HepG2 (cell line): ENCODE measurements around the gene OPN1SW. TPM values are rescaled to one million over a fixed set of nuclear protein-coding genes. Genes with fewer than 3 reads are reported as not detected.
A peak's percentile ranks its signal among the peaks of the same experiment; 100 is the strongest.

Experiments
- ATAC-seq: fragments of 200-7000 bp; cut with Tn5 transposase; 3 replicates; pipeline ENCODE4 v1.9.1; 2020; ENCODE audit warnings: mild to moderate bottlenecking, moderate library complexity
- BruUV-seq: library from RNA; stranded (reverse); fragments of 400-500 nt; replicated peaks from 2 replicates; lab custom pipeline; 2021; lab: Mats Ljungman, UMichigan
- CTCF ChIA-PET: fragments of 300-600 bp; formaldehyde crosslinking; extraction: SDS; loops from one replicate; lab custom pipeline; 2021; ENCODE audit warnings: low total read pairs, inconsistent platforms, low intra/inter-chr PET ratio; lab: Yijun Ruan, JAX
- POLR2A ChIA-PET: fragments of 350-600 bp; sonication (Branson Sonifier 250); formaldehyde crosslinking; loops from one replicate; lab custom pipeline; 2020; ENCODE audit warnings: antibody characterized with exemption, inconsistent platforms; lab: Yijun Ruan, JAX
- DNase-seq: peaks from one replicate; pipeline ENCODE4 v3.0.0-alpha.2; 2015; ENCODE audit warnings: low spot score
- FAIRE-seq: peaks from 3 replicates; lab custom pipeline; 2011; peaks lifted over from hg19 to GRCh38; lab: Jason Lieb, UNC
- H2AFZ ChIP-seq: one replicate; pipeline ENCODE4 v1.6.1; 2011; ENCODE audit warnings: low read length, inconsistent platforms
- H3K27ac ChIP-seq: fragments of 300-600 bp; 3 replicates; pipeline ENCODE4 v1.8.0; 2011; ENCODE audit warnings: mixed run types, mild to moderate bottlenecking, mixed read lengths, low read length, inconsistent platforms; ENCODE audit not compliant: insufficient read depth; ENCODE audit errors: extremely low read length
- H3K27me3 ChIP-seq, 2 experiments: fragments of 200-600 bp in 1 of 2; 2 replicates in 1 of 2; 3 replicates in 1 of 2; pipeline versions ENCODE4 v1.6.0 to v1.8.0; 2011; ENCODE audit warnings: low read length in 2 of 2, mild to moderate bottlenecking in 2 of 2, moderate library complexity in 2 of 2, inconsistent platforms in 1 of 2; ENCODE audit not compliant: insufficient read depth in 2 of 2, control insufficient read depth in 1 of 2
- H3K36me3 ChIP-seq, 2 experiments: fragments of 200-600 bp in 1 of 2; replicated peaks in 1 of 2; 2 replicates in 1 of 2; 3 replicates in 1 of 2; pipeline versions ENCODE4 v1.5.1 to v1.8.0; 2011; ENCODE audit warnings: low read length in 2 of 2, inconsistent platforms in 1 of 2; ENCODE audit not compliant: insufficient read depth in 2 of 2, control insufficient read depth in 1 of 2
- H3K4me1 ChIP-seq: 2 replicates; pipeline ENCODE4 v1.5.1; 2012; ENCODE audit warnings: low read length, inconsistent platforms; ENCODE audit not compliant: insufficient read depth
- H3K4me2 ChIP-seq: 2 replicates; pipeline ENCODE4 v1.6.0; 2011; ENCODE audit warnings: low read depth, low read length, inconsistent platforms
- H3K4me3 ChIP-seq, 3 experiments: fragments of 200-600 bp in 1 of 3; sonication (generic), shearing (Covaris generic) in 1 of 3; replicated peaks in 1 of 3; 2 replicates each; pipeline ENCODE4 v1.5.1; 2011 to 2016; ENCODE audit warnings: low read length in 3 of 3, inconsistent platforms in 2 of 3, low read depth in 2 of 3, mild to moderate bottlenecking in 2 of 3, control low read depth in 1 of 3, mixed read lengths in 1 of 3; ENCODE audit not compliant: insufficient read depth in 1 of 3
- H3K79me2 ChIP-seq: one replicate; pipeline ENCODE4 v1.6.1; 2011; ENCODE audit warnings: low read length, inconsistent platforms; ENCODE audit not compliant: insufficient read depth
- H3K9ac ChIP-seq: 2 replicates; pipeline ENCODE4 v1.6.0; 2011; ENCODE audit warnings: mild to moderate bottlenecking, low read depth, low read length, inconsistent platforms; ENCODE audit not compliant: insufficient read depth
- H3K9me3 ChIP-seq: 2 replicates; pipeline ENCODE4 v1.5.1; 2012; ENCODE audit warnings: mild to moderate bottlenecking, low read length
- H4K20me1 ChIP-seq: 2 replicates; pipeline ENCODE4 v1.6.0; 2011; ENCODE audit warnings: inconsistent platforms, mild to moderate bottlenecking, low read length, moderate library complexity; ENCODE audit not compliant: insufficient read depth
- AGO2 ChIP-seq: fragments of 200-400 bp; formaldehyde crosslinking; optimal IDR thresholded peaks from 2 replicates; pipeline ENCODE3; 2017; ENCODE audit warnings: mild to moderate bottlenecking, low read depth, low read length, moderate library complexity
- ARNT2 ChIP-seq: sonication (generic); formaldehyde crosslinking; IDR thresholded peaks from 2 replicates; pipeline ENCODE4 v1.8.0; 2022; ENCODE audit warnings: mild to moderate bottlenecking, low read depth, missing genetic modification reagents, moderate library complexity
- MAFK ChIP-seq, 2 experiments: IDR thresholded peaks in 1 of 2; conservative IDR thresholded peaks in 1 of 2; 2 replicates each; pipeline ENCODE4 v1.6.1; 2011; ENCODE audit warnings: improper control_type of control experiment in 2 of 2, low read length in 2 of 2
- POLR2G ChIP-seq: fragments of 200-400 bp; formaldehyde crosslinking; IDR thresholded peaks from 2 replicates; pipeline ENCODE4 v1.6.1; 2018; ENCODE audit warnings: mild to moderate bottlenecking, low read depth, low read length, moderate library complexity
- RBM22 ChIP-seq: fragments of 200-400 bp; formaldehyde crosslinking; optimal IDR thresholded peaks from 2 replicates; pipeline ENCODE3; 2017; ENCODE audit warnings: mild to moderate bottlenecking, low read length, moderate library complexity
- RNF2 ChIP-seq: fragments of 450-650 bp; conservative IDR thresholded peaks from 2 replicates; pipeline ENCODE4 v1.6.1; 2016; ENCODE audit warnings: low read depth
- RXRB ChIP-seq: IDR thresholded peaks from 2 replicates; pipeline ENCODE4 v1.6.1; 2016; ENCODE audit warnings: borderline replicate concordance, missing genetic modification reagents, missing compliant biosample characterization
- SRSF9 ChIP-seq: fragments of 200-400 bp; formaldehyde crosslinking; IDR thresholded peaks from 2 replicates; pipeline ENCODE4 v1.6.1; 2018; ENCODE audit warnings: borderline replicate concordance, mild to moderate bottlenecking, low read depth, low read length; ENCODE audit not compliant: insufficient read depth, poor library complexity, severe bottlenecking
- ZNF546 ChIP-seq: sonication (generic); formaldehyde crosslinking; conservative IDR thresholded peaks from 2 replicates; pipeline ENCODE4 v1.8.1; 2023; ENCODE audit warnings: mild to moderate bottlenecking, missing genetic modification reagents
- ZNF782 ChIP-seq: sonication (generic); formaldehyde crosslinking; IDR thresholded peaks from 2 replicates; pipeline ENCODE4 v1.4.0; 2020; ENCODE audit warnings: missing genetic modification reagents, mild to moderate bottlenecking, borderline replicate concordance
- WGBS: methylation state at CpG from one replicate; pipeline ENCODE4 v1.1.6; 2017; ENCODE audit warnings: low lambda C conversion rate; 5-methylcytosine and 5-hydroxymethylcytosine counted together
- in situ Hi-C: cut with HindIII; loops from 2 replicates; pipeline ENCODE4 v1.10.0; 2017; ENCODE audit warnings: low pct_unique_long_range_greater_than_20kb; ENCODE audit not compliant: extremely low pct_ligation_motif_present
- intact Hi-C: fragments of 100-400 bp; cut with micrococcal nuclease; formaldehyde crosslinking; loops from one replicate; pipeline ENCODE4 v1.10.0; 2022; ENCODE audit not compliant: unreplicated experiment
- polyA plus RNA-seq, 8 experiments: library from polyadenylated mRNA; depleted of rRNA in 3 of 8; stranded (reverse) in 7 of 8; unstranded in 1 of 8; fragments of >200 nt; fragmentation: Illumina TruSeq in 4 of 8; extraction: Trizol in 4 of 8; gene quantifications; 2 replicates each; pipeline versions ENCODE4 v1.2.1 to v1.2.3, GENCODE V29; 2011 to 2016; ENCODE audit warnings: low read depth in 4 of 8, missing spikeins in 1 of 8, mixed read lengths in 1 of 8; ENCODE audit not compliant: insufficient read depth in 1 of 8
- total RNA-seq, 5 experiments: library from RNA; depleted of rRNA; stranded (reverse); fragments of >200 nt; fragmentation: Illumina TruSeq; extraction: Trizol; gene quantifications; 2 replicates each; pipeline ENCODE4 v1.2.3, GENCODE V29; 2016; ENCODE audit warnings: low read depth in 1 of 5
- TF ChIP-seq, protein P1 (sequence below): IDR thresholded peaks from 2 replicates; pipeline ENCODE4 v1.6.1; 2016

The OPN1SW gene
- total and polyA plus RNA-seq, 2 of the 13 experiments (the other 11 are each of a cell fraction or from before 2014, with no cell fraction given) = not detected

DNA sequence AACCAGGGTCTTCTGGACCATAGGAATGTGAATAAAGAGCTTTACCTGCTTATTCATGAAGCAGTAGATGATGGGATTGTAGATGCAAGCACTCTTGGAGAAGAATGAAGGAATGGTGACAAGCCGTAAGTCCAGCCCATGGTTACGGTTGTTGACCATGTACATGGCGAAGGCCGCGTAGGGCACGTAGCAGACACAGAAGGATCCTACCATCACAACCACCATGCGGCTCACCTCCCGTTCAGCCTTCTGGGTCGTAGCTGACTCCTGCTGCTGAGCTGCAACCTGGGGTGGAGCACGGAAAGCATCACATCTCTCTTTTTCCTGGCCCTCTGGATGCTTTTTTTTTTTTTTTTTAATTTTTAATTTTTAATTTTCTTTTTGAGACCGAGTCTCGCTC, 2.0 kb downstream of the OPN1SW start:
- H3K4me1 ChIP-seq = peaks cover 35% of the 10 kb centered on the region
- no peaks in the 10 kb centered on the region for H3K9me3 ChIP-seq
- H3K9ac ChIP-seq = no peak overlapping the region
- H3K4me3 ChIP-seq = no peak overlapping the region
- H3K27ac ChIP-seq = no peak overlapping the region
- no peaks in the 10 kb centered on the region for H4K20me1 ChIP-seq
- DNase-seq = no peak
- CTCF ChIA-PET = no interaction called here
- intact Hi-C loops = no loop called here
- in situ Hi-C loops = no loop called here
- no peak for ATAC-seq
- TF ChIP-seq RNF2 (no peak), ARNT2 (no peak), RXRB (no peak), ZNF782 (CRISPR knock-in tag) (no peak), SRSF9 (no peak), MAFK (conservative IDR thresholded peaks at IDR 0.05 in 1 of 2, IDR thresholded peaks at IDR 0.05 in 1 of 2; ENCODE audit: low read length in 2 of 2) (no peak), POLR2G (peak; percentile 31; the same call in 1 of the 2 replicates), RBM22 (no peak), AGO2 (peak; percentile 65), ZNF546 (no peak)
- TF ChIP-seq, protein P1, sequence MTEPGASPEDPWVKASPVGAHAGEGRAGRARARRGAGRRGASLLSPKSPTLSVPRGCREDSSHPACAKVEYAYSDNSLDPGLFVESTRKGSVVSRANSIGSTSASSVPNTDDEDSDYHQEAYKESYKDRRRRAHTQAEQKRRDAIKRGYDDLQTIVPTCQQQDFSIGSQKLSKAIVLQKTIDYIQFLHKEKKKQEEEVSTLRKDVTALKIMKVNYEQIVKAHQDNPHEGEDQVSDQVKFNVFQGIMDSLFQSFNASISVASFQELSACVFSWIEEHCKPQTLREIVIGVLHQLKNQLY (CRISPR knock-in tag) = no peak
- TF ChIP-seq, all 625 proteins: peak for 2
- H3K36me3 ChIP-seq = peaks cover 6 to 23% of the 10 kb centered on the region in 2 experiments
- H3K79me2 ChIP-seq = no peaks in the 10 kb centered on the region
- 97% methylated on average over 12 of the region's 12 CpGs for WGBS
- H3K27me3 ChIP-seq = no peaks in the 10 kb centered on the region
- H3K4me2 ChIP-seq = no peak overlapping the region
- BruUV-seq = no TSS peak
- H2AFZ ChIP-seq = no peak overlapping the region
- no peak for FAIRE-seq
- POLR2A ChIA-PET = no interaction called here
